GM21381 (cell line): ENCODE measurements around the gene TOX4.
"Not testable (repeated sequence)": the region's sequence is repeated elsewhere in the genome, so short reads cannot be mapped to it uniquely, and the experiment has no call there.

Experiments
- ATAC-seq: cut with Tn5 transposase; IDR thresholded peaks from one replicate; pipeline ENCODE4 v1.9.1; 2021; ENCODE audit warnings: mild to moderate bottlenecking, moderate library complexity; ENCODE audit not compliant: unreplicated experiment

TOX4 gene

GRCh38 chr14:21533294-21533693 lies 56.3 kb downstream of the TOX4 start:
- no peak for ATAC-seq

DNA sequence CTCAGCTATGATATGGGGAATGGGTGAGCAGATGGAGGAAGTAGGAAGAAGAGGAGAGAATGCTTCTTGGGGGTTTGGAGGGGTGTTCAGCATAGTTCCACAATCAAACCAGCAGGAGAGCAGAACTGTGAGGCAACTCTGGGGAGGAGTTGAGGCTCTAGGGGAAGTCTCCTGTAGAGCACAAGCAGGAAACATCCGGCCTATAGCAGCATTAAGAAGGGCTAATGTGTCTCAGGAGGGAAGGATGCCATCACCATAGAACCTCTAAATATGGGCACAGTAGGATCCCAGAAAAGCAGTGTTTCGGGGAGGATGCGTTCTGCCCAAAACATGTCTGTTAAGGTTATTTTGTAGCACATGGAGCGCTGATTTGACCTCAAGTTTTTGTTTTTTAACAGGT lies 57.6 kb downstream of the TOX4 start:
- ATAC-seq, result no peak

DNA sequence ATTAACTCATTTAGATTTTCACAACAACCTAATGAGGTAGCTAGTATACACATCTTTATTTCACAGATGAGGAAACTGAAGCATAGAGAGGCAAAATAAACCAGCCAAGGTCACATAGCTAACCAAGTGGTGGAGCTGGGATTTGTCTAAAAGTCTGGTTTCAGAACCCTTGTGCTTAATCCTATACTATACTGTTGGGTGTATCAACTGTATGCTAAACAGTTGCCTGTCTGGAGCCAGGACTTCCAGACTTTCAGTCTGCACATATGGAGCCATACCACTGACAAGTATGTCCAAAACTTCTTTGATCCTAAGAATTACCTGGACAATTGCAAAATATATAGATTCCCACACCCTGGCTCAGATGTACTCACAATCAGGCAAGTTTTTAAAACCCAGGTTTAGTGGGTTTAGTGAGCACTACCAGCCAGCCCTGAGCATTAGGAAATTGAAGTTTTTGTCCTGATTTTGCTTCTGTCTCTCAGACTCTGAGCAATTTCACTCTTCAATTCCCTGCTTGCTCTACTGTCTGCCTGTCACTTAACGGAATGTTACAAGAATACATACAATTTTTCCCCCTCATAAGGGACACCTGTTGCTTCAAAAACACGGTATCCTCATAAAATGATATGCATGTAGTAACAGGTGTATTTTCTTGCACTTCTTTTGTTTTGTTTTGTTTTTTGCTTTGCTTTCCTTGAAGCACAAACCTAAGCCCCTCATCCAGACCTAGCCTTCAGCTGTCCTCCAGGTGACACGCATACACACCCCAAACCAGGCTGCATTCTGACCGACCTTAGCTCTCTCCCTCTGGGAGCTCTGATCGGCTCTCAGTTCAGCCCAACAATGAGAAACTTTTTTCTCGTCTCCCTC lies 58.8 kb downstream of the TOX4 start:
- ATAC-seq, result no peak

DNA sequence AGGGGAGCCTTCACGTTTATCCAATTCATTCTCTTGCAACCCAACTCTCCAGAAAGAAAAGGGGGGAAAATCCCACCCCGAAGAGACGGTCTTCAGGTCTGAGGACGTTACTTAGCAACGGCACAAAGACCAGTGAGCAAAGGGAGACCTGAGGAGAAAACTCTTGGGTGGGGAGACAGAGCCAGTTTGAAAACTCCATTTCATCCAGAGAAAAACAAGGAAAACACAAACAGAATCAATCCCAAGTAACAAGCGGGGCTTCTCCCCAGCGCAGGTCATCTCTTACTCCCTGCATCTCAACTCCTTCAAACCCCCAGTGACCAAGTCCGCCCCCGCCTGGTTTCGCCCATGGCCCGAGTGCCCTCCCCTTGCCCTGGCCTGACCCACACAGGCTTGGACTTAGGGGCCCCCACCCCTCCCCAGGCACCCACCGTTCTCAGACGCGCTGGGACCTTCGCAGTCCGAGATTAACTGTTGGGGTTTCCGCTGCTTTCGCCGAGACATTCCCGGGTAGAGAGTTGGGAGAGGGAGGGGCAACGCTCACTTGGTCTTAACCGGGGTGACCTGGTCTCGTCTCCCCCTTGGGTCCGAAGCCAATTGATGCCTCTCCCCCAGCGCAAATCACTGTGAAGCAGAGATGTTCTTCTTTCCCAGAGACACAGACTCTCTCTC lies 59.6 kb downstream of the TOX4 start:
- ATAC-seq, result no peak

DNA sequence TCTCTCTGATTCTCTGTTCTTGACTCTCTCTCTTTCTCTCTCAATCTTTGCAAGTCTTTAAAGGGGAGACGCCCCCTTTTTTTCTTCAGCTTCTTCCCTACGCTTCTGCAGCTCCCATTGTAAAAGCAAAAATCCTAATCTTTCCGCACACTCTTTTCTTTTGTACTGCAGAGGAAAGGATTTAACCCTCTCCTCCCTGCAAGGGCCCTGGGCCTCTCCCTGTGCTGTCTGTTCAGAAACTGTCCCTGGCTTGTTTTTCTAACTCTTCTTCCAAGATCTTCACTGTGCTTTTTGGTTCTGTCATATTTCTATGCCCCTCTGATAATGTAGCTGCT lies 60.1 kb downstream of the TOX4 start:
- no peak for ATAC-seq

- no peak for ATAC-seq
Observed at GRCh38 chr14:21539189-21539940, 62.4 kb downstream of the TOX4 start.

- ATAC-seq, result no peak
Observed at GRCh38 chr14:21541413-21542074, 64.5 kb downstream of the TOX4 start.

DNA sequence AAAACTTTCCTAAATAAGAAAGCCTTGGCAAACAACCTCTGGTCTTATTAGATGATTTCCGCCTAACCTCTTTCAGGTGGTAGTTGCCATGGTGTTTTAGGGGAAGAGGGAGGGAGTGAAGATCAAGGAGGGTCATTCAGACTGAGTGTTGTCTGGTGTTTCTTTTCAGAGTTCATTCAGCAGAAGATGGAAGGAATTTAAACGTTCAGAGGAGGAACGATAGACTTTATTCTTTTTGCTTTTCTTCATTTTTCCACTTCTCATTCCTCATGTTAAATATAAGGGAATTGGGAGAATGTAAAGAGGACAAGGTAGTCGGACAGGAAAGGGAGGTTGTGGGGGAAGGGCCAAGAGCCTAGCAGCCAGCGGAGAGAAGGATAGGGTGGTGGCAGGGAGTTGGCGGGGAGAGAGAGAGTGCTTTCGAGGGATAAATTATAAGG lies 66.5 kb downstream of the TOX4 start:
- no peak for ATAC-seq

- ATAC-seq, result no peak
Observed at GRCh38 chr14:21543963-21544362, 67.0 kb downstream of the TOX4 start.

DNA sequence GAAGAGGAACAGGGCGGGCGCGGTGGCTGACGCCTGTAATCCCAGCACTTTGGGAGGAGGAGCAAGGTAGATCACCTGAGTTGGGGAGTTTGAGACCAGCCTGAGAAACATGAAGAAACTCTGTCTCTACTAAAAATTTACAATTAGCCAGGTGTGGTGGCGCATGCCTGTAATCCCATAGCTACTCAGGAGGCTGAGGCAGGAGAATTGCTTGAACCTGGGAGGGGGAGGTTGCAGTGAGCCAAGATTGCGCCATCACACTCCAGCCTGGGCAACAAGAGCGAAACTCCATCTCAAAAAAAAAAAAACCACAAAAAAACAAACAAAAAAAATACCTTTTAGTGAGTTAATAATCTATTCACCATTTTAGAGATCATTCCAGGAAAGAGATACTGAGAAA lies 67.6 kb downstream of the TOX4 start:
- ATAC-seq, result not testable (repeated sequence)
